Upper lobe of left lung (tissue), 6 donors: ENCODE data around the gene ADGB. TPM values are rescaled to one million over a fixed set of nuclear protein-coding genes. Genes with fewer than 3 reads are reported as not detected.

Source experiments
- ATAC-seq, 2 donors: fragments of 200-7000 bp; cut with Tn5 transposase; one replicate each; pipeline ENCODE4 v1.9.1; 2022; ENCODE audit warnings: mild to moderate bottlenecking in 2 of 2, moderate library complexity in 2 of 2; ENCODE audit not compliant: low FRiP score in 2 of 2
- DNase-seq, 2 donors: peaks; one replicate each; pipeline ENCODE4 v3.0.0-alpha.2; 2019 to 2020
- H3K27ac ChIP-seq, 4 donors: fragments of 200-600 bp; sonication (generic); one replicate each; pipeline ENCODE4 v1.5.1; 2016 to 2019
- H3K27me3 ChIP-seq, 4 donors: fragments of 200-600 bp; sonication (generic); one replicate each; pipeline ENCODE4 v1.5.1; 2017 to 2019
- H3K36me3 ChIP-seq, 4 donors: fragments of 200-600 bp; sonication (generic); one replicate each; pipeline ENCODE4 v1.5.1; 2016 to 2019
- H3K4me1 ChIP-seq, 4 donors: fragments of 200-600 bp; sonication (generic); one replicate each; pipeline ENCODE4 v1.5.1; 2018 to 2019
- H3K4me3 ChIP-seq, 4 donors: fragments of 200-600 bp; sonication (generic); one replicate each; pipeline ENCODE4 v1.5.1; 2017 to 2019; ENCODE audit warnings: mild to moderate bottlenecking in 2 of 4, moderate library complexity in 1 of 4
- H3K9me3 ChIP-seq, 4 donors: fragments of 200-600 bp; sonication (generic); one replicate each; pipeline ENCODE4 v1.5.1; 2018 to 2019
- CTCF ChIP-seq, 6 experiments: fragments of 450-650 bp in 4 of 6; fragments of 200-600 bp in 2 of 6; sonication (generic) in 2 of 6; IDR thresholded peaks; one replicate each; pipeline ENCODE4 v1.5.1; 2016 to 2019; ENCODE audit warnings: antibody characterized with exemption in 6 of 6
- EP300 ChIP-seq, 4 donors: sonication (generic); formaldehyde crosslinking; IDR thresholded peaks; one replicate each; pipeline ENCODE4 v1.5.1; 2017; ENCODE audit warnings: antibody characterized with exemption in 4 of 4, control low read depth in 2 of 4
- POLR2A ChIP-seq, 4 donors: fragments of 450-650 bp; IDR thresholded peaks; one replicate each; pipeline ENCODE4 v1.5.1; 2016 to 2017; ENCODE audit warnings: antibody characterized with exemption in 4 of 4, mild to moderate bottlenecking in 2 of 4
- POLR2AphosphoS5 ChIP-seq, 2 donors: sonication (generic); formaldehyde crosslinking; IDR thresholded peaks; one replicate each; pipeline ENCODE4 v1.5.1; 2017; ENCODE audit warnings: antibody characterized with exemption in 2 of 2
- WGBS, 2 donors: methylation state at CpG; one replicate each; pipeline ENCODE4 v1.1.5; 2017 to 2018; 5-methylcytosine and 5-hydroxymethylcytosine counted together
- total RNA-seq, 6 donors: library from RNA; depleted of rRNA in 4 of 6; stranded (reverse); fragments of >200 nt in 4 of 6; gene quantifications; one replicate each; pipeline versions ENCODE4 v1.1.0 to v1.2.1, GENCODE V29; 2016 to 2021
- donor health status: DM: no; HTN: no; CAD: no; lungs with moderate emphysema.
- donor health status: DM: no; HTN: yes; CAD: no; lungs with severe emphysema.

The ADGB gene
- total RNA-seq, 6 donors from 2014 or later: 0.31 to 34.6 (median 6.2) TPM

GRCh38 chr6:146587459-146587858 lies 11.3 kb upstream of the ADGB start:
- no peaks in the 10 kb centered on the region for H3K9me3 ChIP-seq
- H3K27me3 ChIP-seq: no peaks in the 10 kb centered on the region
- ATAC-seq: peak in 1 of 2 donors; percentile 59
- no peaks in the 10 kb centered on the region for H3K4me1 ChIP-seq
- no peak overlapping the region for H3K27ac ChIP-seq
- DNase-seq: no peak
- H3K4me3 ChIP-seq: no peak overlapping the region
- WGBS, 2 donors: 0% methylated on average over 1 of the region's 1 CpG; no CpG with 5 or more reads in 1 of the 2 donors
- H3K36me3 ChIP-seq: no peaks in the 10 kb centered on the region
- TF ChIP-seq CTCF (IDR thresholded peaks at IDR 0.05) (no peak), POLR2A (IDR thresholded peaks at IDR 0.05) (no peak), POLR2AphosphoS5 (IDR thresholded peaks at IDR 0.05) (no peak), EP300 (IDR thresholded peaks at IDR 0.05) (no peak)

- H3K36me3 ChIP-seq: no peaks in the 10 kb centered on the region
- no peak for ATAC-seq
- DNase-seq: no peak
- H3K9me3 ChIP-seq: no peaks in the 10 kb centered on the region
- 74 to 86% methylated on average over 1 of the region's 1 CpG for WGBS, 2 donors
- H3K4me1 ChIP-seq: no peaks in the 10 kb centered on the region
- H3K27ac ChIP-seq: no peak overlapping the region
- TF ChIP-seq EP300 (IDR thresholded peaks at IDR 0.05) (no peak), POLR2A (IDR thresholded peaks at IDR 0.05) (no peak), POLR2AphosphoS5 (IDR thresholded peaks at IDR 0.05) (no peak), CTCF (IDR thresholded peaks at IDR 0.05) (no peak)
- H3K27me3 ChIP-seq: no peaks in the 10 kb centered on the region
- H3K4me3 ChIP-seq: no peak overlapping the region
Observed at GRCh38 chr6:146590492-146590891, 8.3 kb upstream of the ADGB start.

GRCh38 chr6:146592451-146592850 lies 6.3 kb upstream of the ADGB start:
- Histone ChIP-seq H3K27me3 (no peaks in the 10 kb centered on the region), H3K36me3 (no peaks in the 10 kb centered on the region), H3K9me3 (no peaks in the 10 kb centered on the region), H3K27ac (no peak overlapping the region), H3K4me1 (no peaks in the 10 kb centered on the region), H3K4me3 (no peak overlapping the region)
- TF ChIP-seq CTCF (IDR thresholded peaks at IDR 0.05) (no peak), POLR2A (IDR thresholded peaks at IDR 0.05) (no peak), POLR2AphosphoS5 (IDR thresholded peaks at IDR 0.05) (no peak), EP300 (IDR thresholded peaks at IDR 0.05) (no peak)
- ATAC-seq (no peak), DNase-seq (no peak)

GRCh38 chr6:146593986-146594385 lies 4.8 kb upstream of the ADGB start:
- no peak overlapping the region for H3K4me3 ChIP-seq
- ATAC-seq (peak in 1 of 2 donors; percentile 34), DNase-seq (peak in 1 of 2 donors; percentile 35)
- peaks cover under 1 to 8% (median 4%) of the 10 kb centered on the region in 4 donors for H3K4me1 ChIP-seq
- TF ChIP-seq POLR2AphosphoS5 (IDR thresholded peaks at IDR 0.05) (no peak), EP300 (IDR thresholded peaks at IDR 0.05) (no peak), CTCF (IDR thresholded peaks at IDR 0.05) (no peak), POLR2A (IDR thresholded peaks at IDR 0.05) (no peak)
- H3K36me3 ChIP-seq: no peaks in the 10 kb centered on the region
- H3K27me3 ChIP-seq: no peaks in the 10 kb centered on the region
- H3K27ac ChIP-seq: no peak overlapping the region
- WGBS, 2 donors: 44 to 58% methylated on average over 2 of the region's 2 CpGs
- no peaks in the 10 kb centered on the region for H3K9me3 ChIP-seq

- H3K27ac ChIP-seq: no peak overlapping the region
- peaks cover 2 to 8% (median 5%) of the 10 kb centered on the region in 4 donors for H3K4me1 ChIP-seq
- no peaks in the 10 kb centered on the region for H3K27me3 ChIP-seq
- WGBS, 2 donors: 56 to 73% methylated on average over 1 of the region's 1 CpG
- TF ChIP-seq EP300 (IDR thresholded peaks at IDR 0.05) (no peak), POLR2AphosphoS5 (IDR thresholded peaks at IDR 0.05) (no peak), CTCF (IDR thresholded peaks at IDR 0.05) (no peak), POLR2A (IDR thresholded peaks at IDR 0.05) (no peak)
- no peaks in the 10 kb centered on the region for H3K36me3 ChIP-seq
- ATAC-seq: peak in 1 of 2 donors; percentile 58
- no peak for DNase-seq
- no peaks in the 10 kb centered on the region for H3K9me3 ChIP-seq
- H3K4me3 ChIP-seq: no peak overlapping the region
Observed at GRCh38 chr6:146594495-146594894, 4.3 kb upstream of the ADGB start.
